ENCODE measurements around the gene NOX3.

- TF ChIP-seq CTCF (IDR thresholded peaks at IDR 0.05) (no peak), POLR2A (IDR thresholded peaks at IDR 0.05) (no peak)
These were observed 3.1 kb downstream of the NOX3 start for GRCh38 chr6:155452576-155452975.
